Panc1 (cell line): Measurements from ENCODE around the gene WDR82. TPM values are rescaled to one million over a fixed set of nuclear protein-coding genes. Genes with fewer than 3 reads are reported as not detected.
A peak's percentile ranks its signal among the peaks of the same experiment; 100 is the strongest.

Experiments used
- ATAC-seq: fragments of 200-7000 bp; cut with Tn5 transposase; 2 replicates; pipeline ENCODE4 v1.9.1; 2020; ENCODE audit warnings: mild to moderate bottlenecking, moderate library complexity
- BruUV-seq: library from RNA; stranded (reverse); fragments of 400-500 nt; replicated peaks from 2 replicates; lab custom pipeline; 2021; lab: Mats Ljungman, UMichigan
- CTCF ChIA-PET: fragments of 300-600 bp; sonication (Branson Sonifier 250); formaldehyde crosslinking; loops from one replicate; lab custom pipeline; 2022; ENCODE audit warnings: antibody characterized with exemption; lab: Charles Lee
- POLR2A ChIA-PET: fragments of 300-600 bp; sonication (Branson Sonifier 250); formaldehyde crosslinking; loops from one replicate; lab custom pipeline; 2022; ENCODE audit warnings: antibody characterized with exemption; lab: Charles Lee
- DNase-seq: peaks from one replicate; pipeline ENCODE4 v3.0.0-alpha.2; 2010; ENCODE audit warnings: low read depth, low spot score
- H3K27ac ChIP-seq: 2 replicates; pipeline ENCODE4 v1.5.1; 2011; ENCODE audit warnings: mild to moderate bottlenecking, low read length, inconsistent platforms
- H3K27me3 ChIP-seq: fragments of 200-500 bp; sonication (Bioruptor generic); 2 replicates; pipeline ENCODE4 v1.6.0; 2014; ENCODE audit warnings: low read length, inconsistent platforms; ENCODE audit not compliant: control insufficient read depth, insufficient read depth
- H3K36me3 ChIP-seq: fragments of 200-500 bp; sonication (Bioruptor generic); 2 replicates; pipeline ENCODE4 v1.5.1; 2014; ENCODE audit warnings: inconsistent platforms, mild to moderate bottlenecking, low read length, moderate library complexity; ENCODE audit not compliant: control insufficient read depth, insufficient read depth
- H3K4me1 ChIP-seq: 2 replicates; pipeline ENCODE4 v1.5.1; 2011; ENCODE audit warnings: inconsistent platforms, mild to moderate bottlenecking, low read length, moderate library complexity; ENCODE audit not compliant: control insufficient read depth, insufficient read depth
- H3K4me3 ChIP-seq, 2 experiments: 2 replicates each; pipeline ENCODE4 v1.5.1; 2011 to 2012; ENCODE audit warnings: low read depth in 2 of 2, low read length in 2 of 2, mild to moderate bottlenecking in 2 of 2, inconsistent platforms in 1 of 2, moderate library complexity in 1 of 2
- H3K9me3 ChIP-seq: fragments of 200-500 bp; sonication (Bioruptor generic); 2 replicates; pipeline ENCODE4 v1.5.1; 2014; ENCODE audit warnings: low read depth, mild to moderate bottlenecking, inconsistent platforms, low read length, moderate library complexity; ENCODE audit not compliant: control insufficient read depth, insufficient read depth
- CTCF ChIP-seq: fragments of 450-650 bp; IDR thresholded peaks from 2 replicates; pipeline ENCODE4 v1.5.1; 2017; ENCODE audit warnings: mild to moderate bottlenecking
- POLR2AphosphoS5 ChIP-seq: IDR thresholded peaks from 2 replicates; pipeline ENCODE4 v1.6.1; 2012; ENCODE audit warnings: mild to moderate bottlenecking, low read depth, low read length, moderate library complexity
- REST ChIP-seq, 2 experiments: IDR thresholded peaks; 2 replicates each; pipeline ENCODE4 v1.6.1; 2011 to 2012; ENCODE audit warnings: low read depth in 2 of 2, control low read depth in 1 of 2, low read length in 1 of 2, mild to moderate bottlenecking in 1 of 2, moderate library complexity in 1 of 2; ENCODE audit not compliant: insufficient read depth in 1 of 2
- SIN3A ChIP-seq: IDR thresholded peaks from 2 replicates; pipeline ENCODE4 v1.6.1; 2012; ENCODE audit warnings: low read depth, mild to moderate bottlenecking, low read length, moderate library complexity, borderline replicate concordance; ENCODE audit not compliant: insufficient read depth
- TCF7L2 ChIP-seq: IDR thresholded peaks from 2 replicates; pipeline ENCODE4 v1.6.1; 2011; ENCODE audit warnings: mild to moderate bottlenecking, low read depth, low read length, inconsistent platforms
- in situ Hi-C: cut with HindIII; loops from 2 replicates; pipeline ENCODE4 v1.10.0; 2016; ENCODE audit warnings: low sequenced_read_pairs, low pct_unique_long_range_greater_than_20kb
- intact Hi-C: fragments of 100-400 bp; cut with micrococcal nuclease; formaldehyde crosslinking; loops from one replicate; pipeline ENCODE4 v1.10.0; 2022; ENCODE audit not compliant: unreplicated experiment
- total RNA-seq: library from RNA; stranded (reverse); gene quantifications from one replicate; pipeline ENCODE4 v1.2.1, GENCODE V29; 2021; ENCODE audit not compliant: unreplicated experiment

The WDR82 gene
- total RNA-seq, 1 experiment from 2014 or later, result 57.9 TPM

- no peak overlapping the region for H3K27ac ChIP-seq
- TF ChIP-seq SIN3A, result no peak
- H3K9me3 ChIP-seq, result no peaks in the 10 kb centered on the region
- in situ Hi-C loops, result no loop called here
- ATAC-seq (no peak), DNase-seq (no peak)
- ChIA-PET CTCF (no interaction called here), POLR2A (no interaction called here)
- no TSS peak for BruUV-seq
- H3K36me3 ChIP-seq, result no peaks in the 10 kb centered on the region
- no peaks in the 10 kb centered on the region; the same call in 1 of the 2 replicates for H3K4me1 ChIP-seq
- no peak overlapping the region for H3K4me3 ChIP-seq
- no peaks in the 10 kb centered on the region for H3K27me3 ChIP-seq
- intact Hi-C loops, result no loop called here
Measured at GRCh38 chr3:52324676-52325075, 46.2 kb upstream of the WDR82 start.

GRCh38 chr3:52323526-52324295 lies 45.3 kb upstream of the WDR82 start:
- POLR2A ChIA-PET, result no interaction called here
- H3K27me3 ChIP-seq, result no peaks in the 10 kb centered on the region
- no peaks in the 10 kb centered on the region; the same call in 1 of the 2 replicates for H3K4me1 ChIP-seq
- in situ Hi-C loops, result no loop called here
- ATAC-seq (0 out of 2 replicates have a peak, but pooled peaks have one; percentile 26), DNase-seq (no peak)
- H3K27ac ChIP-seq, result no peak overlapping the region
- no peaks in the 10 kb centered on the region for H3K36me3 ChIP-seq
- TF ChIP-seq SIN3A (no peak), CTCF (no peak), POLR2AphosphoS5 (no peak), TCF7L2 (no peak), REST (IDR thresholded peaks at IDR 0.05; ENCODE audit: insufficient read depth in 1 of 2, low read depth in 2 of 2, low read length in 1 of 2) (no peak)
- H3K9me3 ChIP-seq, result no peaks in the 10 kb centered on the region
- CTCF ChIA-PET, result no interaction called here
- BruUV-seq, result no TSS peak
- H3K4me3 ChIP-seq, result no peak overlapping the region
- intact Hi-C loops, result no loop called here

- no peaks in the 10 kb centered on the region; the same call in 1 of the 2 replicates for H3K4me1 ChIP-seq
- no TSS peak for BruUV-seq
- intact Hi-C loops, result no loop called here
Measured at GRCh38 chr3:52322466-52322865, 44.0 kb upstream of the WDR82 start.

More at GRCh38 chr3:52322466-52322865, 44.0 kb upstream of the WDR82 start:
- no peak for TF ChIP-seq CTCF
- no peak for TF ChIP-seq REST (IDR thresholded peaks at IDR 0.05; ENCODE audit: insufficient read depth in 1 of 2, low read depth in 2 of 2, low read length in 1 of 2)
- no peak for TF ChIP-seq TCF7L2
- TF ChIP-seq POLR2AphosphoS5, result no peak
- no peak for TF ChIP-seq SIN3A
- ATAC-seq (no peak), DNase-seq (no peak)
- Histone ChIP-seq H3K27me3 (no peaks in the 10 kb centered on the region), H3K4me3 (no peak overlapping the region), H3K36me3 (no peaks in the 10 kb centered on the region), H3K9me3 (no peaks in the 10 kb centered on the region), H3K27ac (no peak overlapping the region)
- CTCF ChIA-PET, result no interaction called here
- POLR2A ChIA-PET, result no interaction called here
- in situ Hi-C loops, result no loop called here
